ENCODE results near the gene ZNF445.
"Not testable (repeated sequence)": the region's sequence is repeated elsewhere in the genome, so short reads cannot be mapped to it uniquely, and the experiment has no call there.

ZNF445 gene

GRCh38 chr3:44474886-44475285 is 2.6 kb downstream of the ZNF445 start:
- DNase-seq, result not testable (repeated sequence)

GRCh38 chr3:44470430-44470829 is 7.0 kb downstream of the ZNF445 start:
- DNase-seq, result no peak

- DNase-seq, result no peak
Measured at GRCh38 chr3:44469914-44470313, 7.6 kb downstream of the ZNF445 start.

GRCh38 chr3:44468572-44469520 is 8.6 kb downstream of the ZNF445 start:
- DNase-seq, result no peak

GRCh38 chr3:44468099-44468537 is 9.4 kb downstream of the ZNF445 start:
- not testable (repeated sequence) for DNase-seq

- no peak for DNase-seq
Measured at GRCh38 chr3:44467241-44467640, 10.2 kb downstream of the ZNF445 start.

GRCh38 chr3:44464920-44465319 is 12.6 kb downstream of the ZNF445 start:
- DNase-seq, result not testable (repeated sequence)

GRCh38 chr3:44464509-44464908 is 13.0 kb downstream of the ZNF445 start:
- no peak for DNase-seq

- DNase-seq, result not testable (repeated sequence)
Measured at GRCh38 chr3:44460050-44460449, 17.4 kb downstream of the ZNF445 start.

- no peak for DNase-seq
Measured at GRCh38 chr3:44455318-44455717, 22.2 kb downstream of the ZNF445 start.

- no peak for DNase-seq
Measured at GRCh38 chr3:44454258-44454657, 23.2 kb downstream of the ZNF445 start.

GRCh38 chr3:44451441-44451840 is 26.0 kb downstream of the ZNF445 start:
- DNase-seq, result no peak

- no peak for DNase-seq
Measured at GRCh38 chr3:44446929-44447328, 30.5 kb downstream of the ZNF445 start.

- DNase-seq, result no peak
Measured at GRCh38 chr3:44445786-44446185, 31.7 kb downstream of the ZNF445 start.

- no peak for DNase-seq
Measured at GRCh38 chr3:44444896-44445691, 32.4 kb downstream of the ZNF445 start.

- DNase-seq, result no peak
Measured at GRCh38 chr3:44444437-44444836, 33.0 kb downstream of the ZNF445 start.

- DNase-seq, result no peak
Measured at GRCh38 chr3:44442596-44443309, 34.7 kb downstream of the ZNF445 start.

- no peak for DNase-seq
Measured at GRCh38 chr3:44439499-44440295, 37.8 kb downstream of the ZNF445 start.

- no peak for DNase-seq
Measured at GRCh38 chr3:44437800-44438199, 39.7 kb downstream of the ZNF445 start.

- DNase-seq, result no peak
Measured at GRCh38 chr3:44436181-44436580, 41.3 kb downstream of the ZNF445 start.

- no peak for DNase-seq
Measured at GRCh38 chr3:44434834-44435510, 42.5 kb downstream of the ZNF445 start.

- DNase-seq, result no peak
Measured at GRCh38 chr3:44430466-44430865, 47.0 kb downstream of the ZNF445 start.

All from NCI-H2227 treated with DMSO at 0.1 percent for 48 hours (cell line).